ENCODE results near the gene MCC. TPM values are rescaled to one million over a fixed set of nuclear protein-coding genes. Genes with fewer than 3 reads are reported as not detected.
"Not testable (repeated sequence)": the region's sequence is repeated elsewhere in the genome, so short reads cannot be mapped to it uniquely, and the experiment has no call there.

The MCC gene
- total RNA-seq, 1 donor from 2014 or later, result 10.2 TPM

- no peak for FAIRE-seq
- DNase-seq (ENCODE audit: low spot score in 2 of 2), result peak in 1 of 2 donors; percentile 30
Measured at GRCh38 chr5:113102121-113102531, 386.1 kb downstream of the MCC start.

- DNase-seq (ENCODE audit: low spot score in 2 of 2), result no peak
- FAIRE-seq, result no peak
Measured at GRCh38 chr5:113100981-113101380, 387.3 kb downstream of the MCC start.

GRCh38 chr5:113099822-113100221 lies 388.4 kb downstream of the MCC start:
- no peak for FAIRE-seq
- no peak for DNase-seq (ENCODE audit: low spot score in 2 of 2)

- no peak for FAIRE-seq
- DNase-seq (ENCODE audit: low spot score in 2 of 2), result no peak
Measured at GRCh38 chr5:113098378-113098777, 389.9 kb downstream of the MCC start.

- FAIRE-seq (no peak), DNase-seq (ENCODE audit: low spot score in 2 of 2) (no peak)
Measured at GRCh38 chr5:113095831-113096230, 392.4 kb downstream of the MCC start.

- DNase-seq (ENCODE audit: low spot score in 2 of 2), result no peak
- FAIRE-seq, result no peak
Measured at GRCh38 chr5:113093558-113093957, 394.7 kb downstream of the MCC start.

- DNase-seq (ENCODE audit: low spot score in 2 of 2), result no peak
- no peak for FAIRE-seq
Measured at GRCh38 chr5:113092683-113093082, 395.6 kb downstream of the MCC start.

- FAIRE-seq, result no peak
- DNase-seq (ENCODE audit: low spot score in 2 of 2), result no peak
Measured at GRCh38 chr5:113091622-113092021, 396.6 kb downstream of the MCC start.

GRCh38 chr5:113090336-113091106 lies 397.7 kb downstream of the MCC start:
- no peak for FAIRE-seq
- DNase-seq (ENCODE audit: low spot score in 2 of 2), result no peak

GRCh38 chr5:113089653-113090335 lies 398.5 kb downstream of the MCC start:
- no peak for FAIRE-seq
- DNase-seq (ENCODE audit: low spot score in 2 of 2), result no peak

- no peak for FAIRE-seq
- no peak for DNase-seq (ENCODE audit: low spot score in 2 of 2)
Measured at GRCh38 chr5:113087976-113088514, 400.2 kb downstream of the MCC start.

- DNase-seq (ENCODE audit: low spot score in 2 of 2) (no peak), FAIRE-seq (no peak)
Measured at GRCh38 chr5:113085880-113086409, 402.3 kb downstream of the MCC start.

GRCh38 chr5:113085084-113085414 lies 403.2 kb downstream of the MCC start:
- no peak for DNase-seq (ENCODE audit: low spot score in 2 of 2)
- FAIRE-seq, result no peak

GRCh38 chr5:113084402-113085083 lies 403.7 kb downstream of the MCC start:
- FAIRE-seq (no peak), DNase-seq (ENCODE audit: low spot score in 2 of 2) (no peak)

- no peak for DNase-seq (ENCODE audit: low spot score in 2 of 2)
- FAIRE-seq, result no peak
Measured at GRCh38 chr5:113083481-113083880, 404.8 kb downstream of the MCC start.

- FAIRE-seq, result no peak
- no peak for DNase-seq (ENCODE audit: low spot score in 2 of 2)
Measured at GRCh38 chr5:113082547-113082905, 405.7 kb downstream of the MCC start.

GRCh38 chr5:113081881-113082546 lies 406.2 kb downstream of the MCC start:
- FAIRE-seq (no peak), DNase-seq (ENCODE audit: low spot score in 2 of 2) (no peak)

- DNase-seq (ENCODE audit: low spot score in 2 of 2), result no peak
- FAIRE-seq, result no peak
Measured at GRCh38 chr5:113081091-113081839, 407.0 kb downstream of the MCC start.

GRCh38 chr5:113076649-113077048 lies 411.6 kb downstream of the MCC start:
- DNase-seq (ENCODE audit: low spot score in 2 of 2); FAIRE-seq: not testable (repeated sequence)

GRCh38 chr5:113075019-113075418 lies 413.2 kb downstream of the MCC start:
- DNase-seq (ENCODE audit: low spot score in 2 of 2) (no peak), FAIRE-seq (no peak)
